Adrenal gland (tissue), 12 donors: ENCODE measurements around the gene CPNE7. TPM values are rescaled to one million over a fixed set of nuclear protein-coding genes. Genes with fewer than 3 reads are reported as not detected.

ENCODE experiments used
- DNase-seq, 7 donors: peaks; one replicate each; pipeline ENCODE4 v3.0.0-alpha.2; 2019 to 2020
- H3K27ac ChIP-seq, 5 donors: fragments of 200-600 bp; sonication (generic) in 4 of 5; 1 replicate in 3 of 5; 2 replicates in 2 of 5; pipeline versions ENCODE4 v1.5.1 to v1.8.0; 2016 to 2020; ENCODE audit warnings: mild to moderate bottlenecking in 1 of 5
- H3K27me3 ChIP-seq: fragments of 200-600 bp; 2 replicates; pipeline ENCODE4 v1.8.0; 2021
- H3K36me3 ChIP-seq, 2 donors: fragments of 200-600 bp; replicated peaks in 1 of 2; 1 replicate in 1 of 2; 2 replicates in 1 of 2; pipeline versions ENCODE4 v1.5.1 to v1.8.0; 2018 to 2022
- H3K4me1 ChIP-seq, 2 donors: fragments of 200-600 bp; replicated peaks in 1 of 2; 1 replicate in 1 of 2; 2 replicates in 1 of 2; pipeline versions ENCODE4 v1.5.1 to v1.8.0; 2018 to 2021
- H3K4me3 ChIP-seq, 4 donors: fragments of 200-600 bp; sonication (generic) in 3 of 4; one replicate each; pipeline ENCODE4 v1.5.1; 2016 to 2018
- H3K9me3 ChIP-seq, 3 donors: fragments of 200-600 bp; sonication (generic) in 1 of 3; replicated peaks in 1 of 3; 1 replicate in 2 of 3; 2 replicates in 1 of 3; pipeline versions ENCODE4 v1.5.1 to v1.8.0; 2016 to 2021
- CTCF ChIP-seq, 6 experiments: fragments of 450-650 bp in 4 of 6; fragments of 200-600 bp in 2 of 6; sonication (generic) in 1 of 6; IDR thresholded peaks; 1 replicate in 5 of 6; 2 replicates in 1 of 6; pipeline versions ENCODE4 v1.5.1 to v1.8.0; 2016 to 2021; ENCODE audit warnings: antibody characterized with exemption in 6 of 6, mild to moderate bottlenecking in 2 of 6, moderate library complexity in 1 of 6
- POLR2A ChIP-seq, 2 donors: fragments of 450-650 bp; IDR thresholded peaks; one replicate each; pipeline ENCODE4 v1.6.1; 2017; ENCODE audit warnings: antibody characterized with exemption in 2 of 2, mild to moderate bottlenecking in 2 of 2, moderate library complexity in 1 of 2
- WGBS, 4 donors: extraction: QIAGEN DNeasy Blood & Tissue Kit in 2 of 4; methylation state at CpG; one replicate each; pipeline versions ENCODE4 v1.1.5 to v1.1.7; 2013 to 2017; 5-methylcytosine and 5-hydroxymethylcytosine counted together
- intact Hi-C, 2 donors: fragments of 100-400 bp; cut with DNase I; formaldehyde crosslinking; loops; one replicate each; pipeline versions ENCODE4 v1.14.1 to v1.15.0; 2022 to 2023
- polyA plus RNA-seq, 3 donors: library from polyadenylated mRNA; stranded (reverse); fragments of 200-250 nt in 2 of 3; fragments of 350-450 nt in 1 of 3; fragmentation: Illumina TruSeq in 1 of 3; extraction: RNeasy Lipid Tissue Mini Kit (QIAGEN cat#74804) in 1 of 3; gene quantifications; one replicate each; pipeline ENCODE4 v1.2.3, GENCODE V29; 2013 to 2014
- total RNA-seq, 9 donors: library from RNA; depleted of rRNA in 4 of 9; stranded (reverse); fragments of >200 nt in 4 of 9; fragments of 120-200 nt in 1 of 9; fragmentation: NEBNext Ultra II Directional in 1 of 9; extraction: Animal tissue kit (Norgen Biotek cat#: 25700) in 1 of 9; gene quantifications; one replicate each; pipeline versions ENCODE4 v1.1.0 to v1.2.4, GENCODE V29; 2013 to 2023
- donor health status: healthy with polysubstance abuse.
- donor health status: Bipolar disorder and iron deficiency.
- donor health status: DM: yes; HTN: yes; CAD: no.
- donor health status: DM: no; HTN: no; CAD: no.
- donor health status: DM: no; HTN: no; CAD: no.
- donor health status: DM: yes; HTN: yes; CAD: no.

Gene CPNE7
- total and polyA plus RNA-seq, 12 donors: 0.15 to 6.8 (median 0.52) TPM; not detected in 3

GRCh38 chr16:89561142-89561883, 14.2 kb upstream of the CPNE7 start:
- no peaks in the 10 kb centered on the region for H3K9me3 ChIP-seq
- no peaks in the 10 kb centered on the region for H3K27me3 ChIP-seq
- WGBS, 4 donors: 3 to 19% (median 5%) methylated on average over 4 to 58 of the region's 58 CpGs
- peaks cover 30 to 57% of the 10 kb centered on the region in 2 donors for H3K4me1 ChIP-seq
- H3K4me3 ChIP-seq: peak overlapping the region; percentile 58 to 78 (median 67)
- no peak for DNase-seq
- no peak for TF ChIP-seq CTCF (IDR thresholded peaks at IDR 0.05)
- TF ChIP-seq POLR2A (IDR thresholded peaks at IDR 0.05): no peak
- intact Hi-C loops: no loop called here
- H3K36me3 ChIP-seq: peaks cover 0 to 38% of the 10 kb centered on the region in 2 donors
- peak overlapping the region in 4 of 5 donors; percentile 92 to 99 (median 94) for H3K27ac ChIP-seq

DNA sequence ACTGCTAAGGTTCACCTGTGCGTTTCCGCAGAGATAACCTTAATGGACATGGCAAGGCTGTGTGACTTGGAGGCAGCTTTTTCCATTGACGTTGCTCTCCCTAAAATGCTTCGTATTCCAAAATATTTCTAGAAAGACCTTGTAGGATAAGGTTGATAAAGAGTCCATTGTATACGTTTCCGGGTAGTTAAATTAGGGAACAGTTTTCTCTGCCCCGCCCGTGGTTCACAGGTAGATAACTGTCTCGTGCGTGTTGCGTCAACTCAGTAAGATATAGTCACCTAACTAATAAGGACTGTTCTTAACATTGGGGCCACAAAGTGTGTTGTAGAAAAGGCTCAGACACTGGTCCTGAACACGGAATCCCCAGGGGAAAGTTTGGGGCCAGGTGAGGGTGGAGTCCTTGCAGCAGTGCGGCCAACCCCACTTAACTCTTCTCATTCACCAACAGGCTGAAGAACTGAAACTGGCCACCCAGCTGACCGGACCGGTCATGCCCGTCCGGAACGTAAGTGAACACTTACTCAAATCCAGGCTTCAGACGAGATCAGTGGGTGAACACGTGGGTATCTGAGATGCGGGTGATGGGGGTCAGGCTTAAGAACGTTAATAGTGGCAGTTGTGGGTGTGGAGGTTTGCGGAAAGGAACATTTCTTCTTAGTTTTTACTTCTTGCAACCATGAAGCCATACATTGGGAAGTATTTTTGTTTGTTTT, 13.5 kb upstream of the CPNE7 start:
- WGBS, 4 donors: 54 to 65% (median 57%) methylated on average over 21 to 23 of the region's 23 CpGs
- Histone ChIP-seq H3K4me3 (peak overlapping the region in 2 of 4 donors; percentile 65 to 78), H3K27ac (peak overlapping the region in 2 of 5 donors; percentile 94 to 95), H3K4me1 (peaks cover 30 to 56% of the 10 kb centered on the region in 2 donors), H3K36me3 (peaks cover 0 to 38% of the 10 kb centered on the region in 2 donors), H3K9me3 (no peaks in the 10 kb centered on the region), H3K27me3 (no peaks in the 10 kb centered on the region)
- intact Hi-C loops: no loop called here
- no peak for DNase-seq
- no peak for TF ChIP-seq POLR2A (IDR thresholded peaks at IDR 0.05)
- TF ChIP-seq CTCF (IDR thresholded peaks at IDR 0.05): no peak

- no peak overlapping the region for H3K4me3 ChIP-seq
- intact Hi-C loops: no loop called here
- H3K9me3 ChIP-seq: no peaks in the 10 kb centered on the region
- WGBS, 4 donors: 70 to 82% (median 77%) methylated on average over 12 of the region's 12 CpGs
- H3K36me3 ChIP-seq: peaks cover 0 to 38% of the 10 kb centered on the region in 2 donors
- TF ChIP-seq CTCF (IDR thresholded peaks at IDR 0.05): no peak
- no peak for TF ChIP-seq POLR2A (IDR thresholded peaks at IDR 0.05)
- no peak overlapping the region for H3K27ac ChIP-seq
- H3K4me1 ChIP-seq: peaks cover 30 to 47% of the 10 kb centered on the region in 2 donors
- DNase-seq: no peak
- H3K27me3 ChIP-seq: no peaks in the 10 kb centered on the region
These were observed 12.6 kb upstream of the CPNE7 start for GRCh38 chr16:89562939-89563338.

GRCh38 chr16:89563639-89564392, 11.7 kb upstream of the CPNE7 start:
- intact Hi-C loops: no loop called here
- 55 to 73% (median 69%) methylated on average over 5 to 12 of the region's 12 CpGs for WGBS, 4 donors

More at GRCh38 chr16:89563639-89564392, 11.7 kb upstream of the CPNE7 start:
- TF ChIP-seq CTCF (IDR thresholded peaks at IDR 0.05) (no peak), POLR2A (IDR thresholded peaks at IDR 0.05) (no peak)
- Histone ChIP-seq H3K36me3 (peaks cover 0 to 38% of the 10 kb centered on the region in 2 donors), H3K4me3 (no peak overlapping the region), H3K9me3 (no peaks in the 10 kb centered on the region), H3K27me3 (no peaks in the 10 kb centered on the region), H3K4me1 (peaks cover 30 to 47% of the 10 kb centered on the region in 2 donors), H3K27ac (no peak overlapping the region)
- DNase-seq: no peak
